HG02885 (cell line): Measurements from ENCODE around the gene ABCA10.
"Not testable (repeated sequence)": the region's sequence is repeated elsewhere in the genome, so short reads cannot be mapped to it uniquely, and the experiment has no call there.

ENCODE experiments used
- ATAC-seq: cut with Tn5 transposase; IDR thresholded peaks from one replicate; pipeline ENCODE4 v1.9.1; 2021; ENCODE audit warnings: mild to moderate bottlenecking; ENCODE audit not compliant: unreplicated experiment, poor library complexity

Gene ABCA10

DNA sequence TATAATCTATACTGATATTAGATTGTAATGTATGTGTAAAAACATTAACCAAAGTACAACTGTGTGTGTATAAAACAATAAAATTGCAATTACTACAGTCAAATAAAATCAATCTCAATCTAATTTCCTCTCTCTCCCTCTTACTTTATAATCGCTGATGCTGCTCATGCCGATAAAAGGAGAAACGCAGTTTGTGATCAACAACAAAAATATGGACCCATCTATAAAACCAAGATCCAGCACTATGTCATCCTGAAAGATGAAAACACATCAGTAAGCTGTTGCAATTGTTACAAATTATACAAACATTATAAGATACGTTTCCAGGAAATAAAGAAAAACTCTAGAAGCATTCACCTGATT is 53.4 kb downstream of the ABCA10 start:
- no peak for ATAC-seq

GRCh38 chr17:69173118-69173517 is 55.5 kb downstream of the ABCA10 start:
- no peak for ATAC-seq

- no peak for ATAC-seq
Observed at GRCh38 chr17:69170377-69170776, 58.2 kb downstream of the ABCA10 start.

- ATAC-seq: not testable (repeated sequence)
Observed at GRCh38 chr17:69168642-69169041, 60.0 kb downstream of the ABCA10 start.

DNA sequence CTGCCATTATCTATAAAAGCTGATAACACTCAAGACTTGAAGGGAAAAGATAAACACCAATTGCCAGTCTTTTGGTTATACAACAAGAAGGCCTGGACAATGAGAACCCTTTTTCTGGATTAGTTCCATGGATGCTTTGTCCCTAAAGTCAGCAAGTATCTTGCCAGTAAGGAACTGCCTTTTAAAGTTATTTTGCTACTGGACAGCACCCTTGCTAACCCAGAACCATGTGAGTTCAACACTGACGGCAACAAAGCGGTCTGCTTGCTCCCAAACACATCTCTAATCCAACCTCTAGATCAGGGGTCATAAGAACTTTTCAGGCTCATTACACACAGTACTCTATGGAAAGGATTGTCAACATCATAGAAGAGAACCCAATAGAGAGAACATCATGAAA is 61.7 kb downstream of the ABCA10 start:
- no peak for ATAC-seq

DNA sequence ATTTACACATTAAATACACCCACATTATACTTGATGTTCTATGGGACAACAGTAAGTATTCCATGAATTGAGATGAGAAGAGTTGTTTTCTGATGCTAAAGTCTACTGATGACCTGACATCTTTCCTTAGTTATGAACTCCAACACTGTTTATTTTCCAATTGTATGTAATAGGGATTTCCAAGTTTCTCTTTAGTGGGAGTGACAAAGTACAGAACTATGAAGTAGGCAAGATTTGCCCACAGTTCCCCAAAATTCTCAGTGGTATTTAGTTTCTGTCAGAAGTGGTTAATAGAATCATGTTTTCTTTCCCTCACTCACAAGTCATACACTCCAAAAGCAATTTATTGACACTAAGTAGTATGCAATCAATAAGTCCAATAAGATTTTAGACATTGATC is 64.4 kb downstream of the ABCA10 start:
- ATAC-seq: no peak

- no peak for ATAC-seq
Observed at GRCh38 chr17:69159418-69159817, 69.2 kb downstream of the ABCA10 start.

- no peak for ATAC-seq
Observed at GRCh38 chr17:69154267-69154666, 74.4 kb downstream of the ABCA10 start.

- no peak for ATAC-seq
Observed at GRCh38 chr17:69150333-69150732, 78.3 kb downstream of the ABCA10 start.

DNA sequence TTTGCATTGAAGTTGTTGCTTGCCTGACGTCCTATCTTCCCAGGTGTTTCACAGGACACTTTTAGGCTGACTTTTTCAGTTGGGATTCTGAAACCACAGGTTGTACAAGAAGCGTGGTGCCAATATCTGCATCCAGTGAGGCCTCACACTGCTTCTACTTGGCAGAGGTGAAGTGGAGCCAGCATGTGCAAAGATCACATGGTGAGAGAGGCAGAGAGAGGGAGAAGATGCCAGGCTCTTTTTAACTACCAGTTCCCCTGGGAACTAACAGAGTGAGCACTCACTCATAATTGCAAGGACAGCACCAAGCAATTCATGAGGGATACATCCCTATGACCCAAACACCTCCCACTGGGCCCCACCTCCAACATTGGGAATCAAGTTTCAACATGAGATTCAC is 81.2 kb downstream of the ABCA10 start:
- no peak for ATAC-seq

- ATAC-seq: no peak
Observed at GRCh38 chr17:69144331-69145255, 84.0 kb downstream of the ABCA10 start.

- ATAC-seq: no peak
Observed at GRCh38 chr17:69143683-69144231, 84.9 kb downstream of the ABCA10 start.

- no peak for ATAC-seq
Observed at GRCh38 chr17:69143151-69143550, 85.5 kb downstream of the ABCA10 start.

DNA sequence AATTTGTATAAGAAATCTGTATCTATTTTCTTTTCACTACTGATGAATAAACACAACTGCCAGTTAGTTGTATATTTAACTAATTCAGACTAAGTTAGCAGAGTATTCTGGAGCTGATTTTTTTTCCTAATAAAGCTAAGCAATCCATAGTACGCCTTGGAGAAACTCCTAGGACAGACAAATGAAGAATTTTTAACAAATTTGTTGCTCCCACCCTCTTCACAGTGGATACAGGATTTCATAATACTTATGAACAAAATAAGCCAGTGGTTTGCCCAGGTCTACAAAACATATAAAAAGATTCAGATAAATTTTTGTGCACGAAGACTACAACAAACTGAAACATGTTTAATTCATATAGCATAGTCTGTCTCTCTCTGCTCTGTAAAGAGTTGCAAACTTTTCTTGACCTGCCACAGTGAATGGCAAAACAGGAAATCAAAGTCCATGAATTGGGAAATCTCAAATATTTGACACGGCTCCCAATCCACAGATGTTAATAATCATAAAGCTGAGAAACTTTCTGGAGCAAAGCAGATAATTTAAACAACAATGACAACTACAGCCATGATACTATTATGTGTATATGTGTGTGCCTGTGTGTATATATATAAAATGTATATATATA is 86.3 kb downstream of the ABCA10 start:
- ATAC-seq: no peak

DNA sequence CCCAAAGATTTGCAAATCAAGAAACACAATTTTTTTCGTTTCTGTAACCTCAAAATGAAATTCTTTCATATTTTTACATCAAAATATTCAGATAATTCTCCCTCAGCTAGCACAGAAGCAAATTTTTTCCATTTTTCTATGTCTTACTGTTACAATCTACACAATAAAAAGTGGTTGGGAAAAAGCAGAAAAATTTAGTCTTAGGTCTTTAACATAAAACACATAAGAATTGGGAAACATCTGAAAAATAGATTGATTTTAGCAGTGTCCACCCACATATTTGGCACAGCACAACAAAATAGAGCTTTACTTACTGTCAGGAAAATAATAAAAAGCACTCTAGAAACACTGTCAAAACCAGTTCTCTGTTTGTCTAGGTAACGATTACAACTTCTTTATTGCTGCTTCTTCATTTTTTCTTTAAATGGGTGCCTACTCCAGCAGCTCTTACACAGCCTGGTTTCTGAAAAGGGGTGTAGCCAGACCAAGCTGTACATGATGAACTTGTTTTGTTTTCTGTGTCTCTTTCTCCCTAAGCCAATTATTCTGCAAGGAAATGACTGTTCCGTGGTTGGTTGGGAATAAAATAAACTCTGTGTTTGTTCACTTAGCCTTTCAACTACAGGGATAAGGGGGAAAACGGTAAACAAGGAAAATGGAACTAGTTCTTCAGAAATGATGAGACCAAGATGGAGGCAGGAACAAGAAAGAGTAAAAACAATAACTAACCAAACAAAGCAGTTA is 87.0 kb downstream of the ABCA10 start, which contains the start of gene ABCA6:
ABCA6 (minus strand) TSS at position 465 of the 744 bp plus-strand sequence. CDS start 1,192 bp downstream, outside the sequence.
- ATAC-seq: no peak

- ATAC-seq: no peak
Observed at GRCh38 chr17:69134112-69134511, 94.5 kb downstream of the ABCA10 start.

DNA sequence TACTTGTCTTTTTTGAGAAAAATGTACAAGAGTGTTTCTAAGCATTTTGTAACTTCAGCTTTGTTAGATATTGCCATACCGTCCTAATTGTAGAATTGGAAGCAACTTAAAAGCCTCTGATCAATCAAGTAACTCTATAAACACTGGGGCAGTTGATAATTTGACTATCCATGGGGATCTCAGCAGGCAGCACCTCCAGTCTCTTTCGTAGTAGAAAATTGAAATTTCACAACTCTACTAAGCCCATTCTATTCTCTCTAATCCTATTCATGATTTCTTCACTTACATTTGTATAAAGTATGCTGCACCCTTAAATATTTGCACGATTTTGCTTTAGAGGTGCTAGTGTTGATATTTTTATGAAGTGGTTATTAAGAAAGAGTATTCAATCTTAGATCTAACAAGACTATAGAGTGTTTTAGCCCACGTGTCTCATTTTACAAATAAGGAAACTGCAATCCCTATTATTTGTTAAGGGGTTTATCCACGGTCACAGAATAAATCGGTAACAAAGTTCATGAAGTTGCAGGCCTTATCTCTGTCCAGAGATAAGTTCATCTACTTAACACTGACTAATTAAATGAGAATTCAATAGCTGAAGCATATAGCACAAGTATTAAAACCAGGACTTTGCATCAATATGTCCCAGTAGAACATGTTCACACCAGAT is 97.9 kb downstream of the ABCA10 start:
- ATAC-seq: no peak

DNA sequence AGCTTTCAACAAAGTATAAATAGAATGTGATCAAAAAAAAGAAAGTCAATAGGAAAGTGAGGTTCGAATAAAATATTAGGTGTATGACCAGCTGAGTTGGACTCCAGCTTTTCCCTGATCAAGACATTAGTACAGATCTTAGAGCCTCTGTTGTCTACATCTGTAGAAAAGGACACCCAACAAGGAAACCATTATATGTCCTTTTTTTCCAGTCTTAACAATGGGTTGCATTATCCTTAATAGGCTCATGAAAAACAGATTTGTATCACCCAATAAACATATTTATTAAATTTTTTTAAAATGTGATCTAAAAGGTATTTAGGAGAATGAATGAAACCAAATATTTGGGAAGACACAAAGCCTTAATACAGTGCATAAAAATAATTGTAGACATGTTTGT is 105.0 kb downstream of the ABCA10 start:
- no peak for ATAC-seq

DNA sequence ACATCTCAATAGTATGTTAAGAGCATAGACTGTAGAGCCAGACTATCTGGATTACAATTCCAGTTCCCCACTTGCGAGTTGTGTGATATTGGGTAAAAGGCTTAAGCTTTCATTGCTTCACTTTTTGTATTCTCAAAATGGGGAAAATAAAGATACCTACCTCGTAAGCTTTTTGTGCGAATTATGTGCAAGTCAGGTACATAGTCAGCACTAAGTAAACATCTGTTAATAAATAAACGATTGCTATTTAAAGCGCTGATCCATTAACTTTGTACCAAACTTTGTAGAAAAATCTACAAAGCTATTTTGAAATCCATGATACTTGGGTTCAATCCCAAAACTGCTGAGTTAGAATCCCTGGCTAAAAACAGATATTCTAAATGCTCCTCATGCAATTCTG is 106.6 kb downstream of the ABCA10 start:
- ATAC-seq: no peak
